Measurements from ENCODE around the gene CACNG8.

GRCh38 chr19:54009440-54009839 is 46.7 kb downstream of the CACNG8 start:
- no peak for TF ChIP-seq EZH2phosphoT487 (IDR thresholded peaks at IDR 0.05; ENCODE audit: insufficient read depth, low read depth)
- no peak for TF ChIP-seq EZH2 (IDR thresholded peaks at IDR 0.05; ENCODE audit: insufficient read depth, poor library complexity, severe bottlenecking)

Data from GM23248 (cell line).